ENCODE data around the gene C12orf57. TPM values are rescaled to one million over a fixed set of nuclear protein-coding genes. Genes with fewer than 3 reads are reported as not detected.
A peak's percentile ranks its signal among the peaks of the same experiment; 100 is the strongest.

The C12orf57 gene
- total and polyA plus RNA-seq, 4 experiments from 2014 or later = 155 to 425 (median 334) TPM

DNA sequence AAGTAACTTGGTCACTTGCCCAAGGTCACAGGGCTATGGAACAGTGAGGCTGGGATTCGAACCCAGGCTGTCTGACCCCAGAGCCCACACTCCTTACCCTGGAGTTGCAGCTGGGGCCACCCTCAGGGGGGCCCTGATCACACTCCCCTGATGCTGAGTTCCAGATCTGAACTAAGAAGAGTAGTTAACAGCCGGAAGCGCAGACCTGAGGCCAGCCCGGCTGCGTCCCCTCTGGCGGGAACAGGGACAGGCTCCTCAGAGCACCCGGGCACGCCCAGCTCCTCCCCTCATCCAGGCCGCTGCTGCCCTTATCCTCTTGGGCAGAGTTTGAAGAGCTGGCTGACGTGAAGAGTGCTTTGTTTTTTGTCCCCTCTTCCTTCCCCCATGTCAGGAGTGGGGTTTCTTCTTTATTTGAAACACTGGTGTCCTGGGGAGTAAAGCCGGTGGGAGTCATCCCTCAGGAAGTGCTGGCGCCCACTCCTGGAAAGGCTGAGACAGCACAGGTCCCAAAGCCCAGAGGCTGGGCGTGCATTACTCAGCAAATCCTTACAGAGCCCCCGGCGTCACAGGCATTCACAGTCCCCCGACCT, 18.0 kb downstream of the C12orf57 start:
- intact Hi-C loops (cut with micrococcal nuclease) = loop anchor here (1.0 to 2.0 kb wide), 3 partner anchors 8 to 37 kb away; partner anchors contain the start of gene C12orf57
- Histone ChIP-seq H3K27me3 (ENCODE audit: insufficient read depth, low read length) (no peaks in the 10 kb centered on the region), H3K9me3 (ENCODE audit: control insufficient read depth in 1 of 2, low read length in 2 of 2) (no peaks in the 10 kb centered on the region), H3K4me3 (ENCODE audit: low read length in 2 of 2) (peak overlapping the region; percentile 10 to 19), H3K36me3 (ENCODE audit: insufficient read depth, low read length) (peaks cover 36% of the 10 kb centered on the region), H3K27ac (ENCODE audit: low read depth, low read length) (peak overlapping the region; percentile 96), H3K4me1 (ENCODE audit: insufficient read depth, low read length) (peaks cover 81% of the 10 kb centered on the region)
- Mint-ChIP-seq H3K4me3 (peak overlapping the region; percentile 59 to 98 (median 82)), H3K4me1 (peaks cover 46 to 75% (median 60%) of the 10 kb centered on the region in 4 donors), H3K36me3 (peaks cover 38 to 55% of the 10 kb centered on the region in 2 donors), H3K9me3 (no peaks in the 10 kb centered on the region), H3K27me3 (no peaks in the 10 kb centered on the region), H3K27ac (peak overlapping the region; percentile 98 to 99 (median 99))
- CTCF ChIA-PET (ENCODE audit: partially characterized antibody) = interaction anchor here (1.0 to 13.5 kb wide), 10 partner anchors 17 to 151 kb away, joined by 3 to 774 read pairs (median 7); partner anchors contain the start of genes C12orf57, C1RL, PTPN6 and RNU7-1
- POLR2A ChIA-PET (ENCODE audit: partially characterized antibody) = interaction anchor here (0.8 to 13.5 kb wide), 19 partner anchors 7 to 492 kb away, joined by 3 to 1807 read pairs (median 6); partner anchors contain the start of genes ATN1, C12orf57, C1RL and CDCA3
- DNase-seq = peak in 2 of 5 donors; percentile 42 to 52

DNA sequence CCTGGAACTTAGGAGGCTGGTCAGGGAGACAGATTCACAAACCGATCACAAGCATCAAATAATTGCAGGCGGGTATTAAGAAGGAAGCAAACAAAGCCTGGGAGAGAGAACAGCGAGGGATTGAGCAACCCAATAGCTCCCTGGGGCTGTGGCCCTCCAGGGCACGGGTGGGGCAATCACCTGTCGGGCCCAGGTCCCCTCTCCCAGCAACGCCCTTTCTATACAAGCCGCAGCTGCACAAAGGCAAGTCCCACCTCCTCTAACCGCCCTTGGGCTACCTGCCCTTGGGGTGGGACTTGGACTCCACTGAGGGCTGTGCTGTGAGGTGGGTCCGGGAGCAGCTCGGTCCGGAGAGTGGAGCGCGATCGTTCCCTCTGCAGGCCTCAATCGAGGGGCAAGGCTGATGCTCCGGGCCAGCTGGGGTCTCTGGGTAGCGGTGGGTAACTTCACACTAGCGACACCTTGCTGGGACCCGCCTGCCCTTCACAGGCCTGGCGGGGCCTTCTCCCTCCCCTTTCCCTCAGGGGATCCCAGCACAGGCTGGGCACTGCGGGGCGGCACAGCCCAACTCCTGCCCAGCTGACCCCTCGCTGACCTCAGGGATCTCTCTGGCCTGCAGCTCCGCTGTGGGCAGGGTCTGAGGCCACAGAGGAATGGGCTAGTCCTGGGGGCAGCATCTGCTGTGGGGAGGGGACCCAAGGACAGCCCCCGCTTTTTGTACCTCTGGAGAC, 18.6 kb downstream of the C12orf57 start:
- Histone ChIP-seq H3K4me3 (ENCODE audit: low read length in 2 of 2) (peak overlapping the region in 1 of 2 donors; percentile 10), H3K27me3 (ENCODE audit: insufficient read depth, low read length) (no peaks in the 10 kb centered on the region), H3K9me3 (ENCODE audit: control insufficient read depth in 1 of 2, low read length in 2 of 2) (no peaks in the 10 kb centered on the region), H3K36me3 (ENCODE audit: insufficient read depth, low read length) (peaks cover 36% of the 10 kb centered on the region), H3K4me1 (ENCODE audit: insufficient read depth, low read length) (peaks cover 74% of the 10 kb centered on the region), H3K27ac (ENCODE audit: low read depth, low read length) (peak overlapping the region; percentile 96)
- no peaks in the 10 kb centered on the region for H3K27me3 Mint-ChIP-seq
- peak overlapping the region in 7 of 8 donors; percentile 63 to 98 (median 84) for H3K4me3 Mint-ChIP-seq
- H3K36me3 Mint-ChIP-seq = peaks cover 36 to 52% of the 10 kb centered on the region in 2 donors
- ChIA-PET POLR2A (ENCODE audit: partially characterized antibody) (interaction anchor here (1.0 to 13.5 kb wide), 13 partner anchors 8 to 273 kb away, joined by 3 to 1807 read pairs (median 9); partner anchors contain the start of genes ATN1, C12orf57, C1RL and CDCA3), CTCF (ENCODE audit: partially characterized antibody) (interaction anchor here (1.0 to 13.5 kb wide), 7 partner anchors 18 to 151 kb away, joined by 3 to 774 read pairs (median 8); partner anchors contain the start of genes C12orf57, PTPN6 and RNU7-1)
- no peak for DNase-seq
- no peaks in the 10 kb centered on the region for H3K9me3 Mint-ChIP-seq
- H3K4me1 Mint-ChIP-seq = peaks cover 41 to 69% (median 55%) of the 10 kb centered on the region in 4 donors
- H3K27ac Mint-ChIP-seq = peak overlapping the region; percentile 98 to 99 (median 99)
- intact Hi-C loops (cut with micrococcal nuclease) = no loop called here

DNA sequence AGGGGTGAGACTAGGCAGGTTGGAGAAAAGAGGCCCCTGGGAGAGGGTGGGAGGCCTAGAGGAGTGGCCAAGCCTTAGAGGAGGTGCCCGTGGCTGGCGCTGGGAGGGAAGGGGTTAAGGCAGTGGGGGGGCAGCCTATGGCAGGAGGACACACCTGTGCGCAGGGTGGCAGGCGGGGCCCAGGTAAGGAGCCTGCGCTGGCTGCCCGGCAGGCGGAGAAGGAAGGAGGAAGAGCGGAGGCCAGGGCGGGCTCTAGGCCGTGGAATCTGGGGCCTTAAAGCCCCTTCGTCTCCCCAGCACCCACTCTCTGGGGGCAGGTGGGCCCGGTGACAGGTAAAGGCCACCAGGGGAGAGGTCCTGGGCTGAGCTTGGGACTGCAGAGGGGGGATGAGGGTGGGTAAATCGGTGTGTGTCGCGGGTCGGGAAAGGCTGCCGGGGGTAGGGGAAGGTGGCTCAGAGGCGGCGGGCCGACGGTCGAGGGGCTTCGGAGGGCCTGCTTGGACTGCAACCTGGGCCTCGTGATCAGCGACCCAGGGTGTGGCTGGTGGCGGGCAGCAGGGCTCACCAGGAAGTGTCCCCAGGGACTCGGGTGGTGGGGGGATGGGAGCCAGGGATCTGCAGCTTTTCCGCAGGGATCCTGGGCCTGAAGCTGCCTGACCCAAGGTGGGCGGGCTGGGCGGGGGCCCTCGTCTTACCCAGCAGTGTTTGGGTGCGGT, 19.4 kb downstream of the C12orf57 start:
- Histone ChIP-seq H3K36me3 (ENCODE audit: insufficient read depth, low read length) (peaks cover 36% of the 10 kb centered on the region), H3K27me3 (ENCODE audit: insufficient read depth, low read length) (no peaks in the 10 kb centered on the region), H3K27ac (ENCODE audit: low read depth, low read length) (peak overlapping the region; percentile 96), H3K9me3 (ENCODE audit: control insufficient read depth in 1 of 2, low read length in 2 of 2) (no peaks in the 10 kb centered on the region), H3K4me3 (ENCODE audit: low read length in 2 of 2) (no peak overlapping the region), H3K4me1 (ENCODE audit: insufficient read depth, low read length) (peaks cover 68% of the 10 kb centered on the region)
- Mint-ChIP-seq H3K36me3 (peaks cover 35 to 53% of the 10 kb centered on the region in 2 donors), H3K4me3 (no peak overlapping the region), H3K4me1 (peaks cover 34 to 63% (median 48%) of the 10 kb centered on the region in 4 donors), H3K9me3 (no peaks in the 10 kb centered on the region), H3K27me3 (no peaks in the 10 kb centered on the region), H3K27ac (peak overlapping the region in 5 of 7 donors; percentile 13 to 99 (median 88))
- no peak for DNase-seq
- CTCF ChIA-PET (ENCODE audit: partially characterized antibody) = interaction anchor here (1.0 to 13.5 kb wide), 9 partner anchors 9 to 146 kb away, joined by 3 to 774 read pairs (median 5); partner anchors contain the start of genes C12orf57, C1RL, PTPN6 and RNU7-1
- intact Hi-C loops (cut with micrococcal nuclease) = no loop called here
- POLR2A ChIA-PET (ENCODE audit: partially characterized antibody) = interaction anchor here (1.1 to 13.5 kb wide), 6 partner anchors 17 to 111 kb away, joined by 3 to 1807 read pairs (median 30); partner anchors contain the start of genes ATN1, C12orf57, LPCAT3 and PTPN6

DNA sequence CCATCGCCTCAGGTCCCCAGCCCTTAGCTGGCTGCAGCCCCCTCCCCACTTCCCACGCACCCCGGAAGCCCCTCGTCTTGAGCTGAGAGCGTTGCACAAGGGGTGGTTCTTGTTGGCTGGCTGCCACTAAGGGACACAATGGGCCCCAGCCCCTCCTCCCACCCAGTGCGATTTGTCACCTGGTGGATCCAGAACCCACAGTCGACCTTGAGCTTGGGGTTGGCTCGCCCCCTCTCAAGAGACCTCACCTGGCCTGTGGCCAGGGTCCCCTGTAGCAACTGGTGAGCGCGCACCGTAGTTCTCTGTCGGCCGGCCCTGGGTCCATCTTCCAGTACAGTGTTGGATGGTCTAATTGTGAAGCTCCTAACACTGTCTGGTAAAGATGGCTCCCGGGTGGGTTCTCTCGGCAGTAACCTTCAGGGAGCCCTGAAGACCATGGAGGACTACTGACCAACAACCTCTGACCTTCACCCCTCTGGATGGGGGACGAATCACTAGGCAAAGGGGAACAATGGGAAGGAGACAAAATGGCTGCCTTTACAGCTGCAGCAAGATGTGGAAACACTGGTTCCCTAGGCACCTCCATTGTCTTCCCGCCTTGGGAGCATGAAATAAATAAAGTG, 20.1 kb downstream of the C12orf57 start:
- peaks cover 32 to 51% of the 10 kb centered on the region in 2 donors for H3K36me3 Mint-ChIP-seq
- Histone ChIP-seq H3K9me3 (ENCODE audit: control insufficient read depth in 1 of 2, low read length in 2 of 2) (no peaks in the 10 kb centered on the region), H3K27ac (ENCODE audit: low read depth, low read length) (peak overlapping the region; percentile 53), H3K4me1 (ENCODE audit: insufficient read depth, low read length) (peaks cover 68% of the 10 kb centered on the region), H3K27me3 (ENCODE audit: insufficient read depth, low read length) (no peaks in the 10 kb centered on the region), H3K36me3 (ENCODE audit: insufficient read depth, low read length) (peaks cover 43% of the 10 kb centered on the region), H3K4me3 (ENCODE audit: low read length in 2 of 2) (no peak overlapping the region)
- POLR2A ChIA-PET (ENCODE audit: partially characterized antibody) = interaction anchor here (0.8 to 13.5 kb wide), 10 partner anchors 18 to 144 kb away, joined by 3 to 1807 read pairs (median 8); partner anchors contain the start of genes ATN1, C12orf57, ENO2 and LPCAT3
- H3K27me3 Mint-ChIP-seq = no peaks in the 10 kb centered on the region
- H3K27ac Mint-ChIP-seq = peak overlapping the region in 6 of 7 donors; percentile 37 to 94 (median 71)
- intact Hi-C loops (cut with micrococcal nuclease) = no loop called here
- no peaks in the 10 kb centered on the region for H3K9me3 Mint-ChIP-seq
- H3K4me3 Mint-ChIP-seq = peak overlapping the region in 2 of 8 donors; percentile 10 to 17
- H3K4me1 Mint-ChIP-seq = peaks cover 32 to 63% (median 46%) of the 10 kb centered on the region in 4 donors
- no peak for DNase-seq
- CTCF ChIA-PET (ENCODE audit: partially characterized antibody) = interaction anchor here (0.7 to 13.5 kb wide), 10 partner anchors 9 to 150 kb away, joined by 3 to 774 read pairs (median 4); partner anchors contain the start of genes C12orf57, C1RL, PTPN6 and RNU7-1

DNA sequence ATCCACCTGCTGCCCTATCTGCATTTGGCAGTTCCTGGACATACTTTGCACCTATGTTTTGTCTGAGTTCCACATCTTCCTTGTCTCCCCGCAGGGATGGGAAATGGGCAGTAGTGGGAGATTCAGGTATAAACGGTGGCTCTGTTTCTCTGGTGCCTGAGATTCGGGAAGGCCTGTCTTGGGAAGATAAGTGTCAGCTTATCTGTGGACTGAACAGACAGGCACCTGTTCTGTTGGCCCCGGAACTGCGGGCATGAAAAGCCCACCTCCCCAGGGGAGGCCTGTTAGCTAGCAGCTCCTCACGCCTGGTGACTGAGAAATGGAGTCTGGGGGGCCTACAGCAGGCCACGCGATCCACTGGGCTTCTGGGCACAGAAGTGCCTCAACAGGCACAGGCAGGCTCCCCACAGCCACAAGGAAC, 20.8 kb downstream of the C12orf57 start:
- H3K27ac Mint-ChIP-seq = peak overlapping the region; percentile 88 to 94 (median 93)
- H3K36me3 Mint-ChIP-seq = peaks cover 32 to 50% of the 10 kb centered on the region in 2 donors
- Histone ChIP-seq H3K36me3 (ENCODE audit: insufficient read depth, low read length) (peaks cover 47% of the 10 kb centered on the region), H3K27me3 (ENCODE audit: insufficient read depth, low read length) (no peaks in the 10 kb centered on the region), H3K9me3 (ENCODE audit: control insufficient read depth in 1 of 2, low read length in 2 of 2) (no peaks in the 10 kb centered on the region), H3K4me1 (ENCODE audit: insufficient read depth, low read length) (peaks cover 68% of the 10 kb centered on the region), H3K27ac (ENCODE audit: low read depth, low read length) (peak overlapping the region; percentile 53), H3K4me3 (ENCODE audit: low read length in 2 of 2) (no peak overlapping the region)
- no peaks in the 10 kb centered on the region for H3K27me3 Mint-ChIP-seq
- CTCF ChIA-PET (ENCODE audit: partially characterized antibody) = interaction anchor here (0.7 to 13.5 kb wide), 19 partner anchors 10 to 267 kb away, joined by 3 to 774 read pairs (median 4); partner anchors contain the start of genes C12orf57, C1RL, PTPN6 and RNU7-1
- DNase-seq = no peak
- H3K4me3 Mint-ChIP-seq = peak overlapping the region in 1 of 8 donors; percentile 39
- intact Hi-C loops (cut with micrococcal nuclease) = loop anchor here (1.0 kb wide), 3 partner anchors 20 to 95 kb away; partner anchors contain the start of gene C12orf57
- POLR2A ChIA-PET (ENCODE audit: partially characterized antibody) = interaction anchor here (0.8 to 13.5 kb wide), 11 partner anchors 18 to 143 kb away, joined by 3 to 1807 read pairs (median 8); partner anchors contain the start of genes ATN1, C12orf57, ENO2 and LPCAT3
- H3K9me3 Mint-ChIP-seq = no peaks in the 10 kb centered on the region
- peaks cover 32 to 63% (median 46%) of the 10 kb centered on the region in 4 donors for H3K4me1 Mint-ChIP-seq

All from CD4-positive, alpha-beta memory T cell (primary cell).